Prostate gland (tissue), 2 donors: ENCODE data around the gene MCM7. TPM values are rescaled to one million over a fixed set of nuclear protein-coding genes. Genes with fewer than 3 reads are reported as not detected.
"Not testable (repeated sequence)": the region's sequence is repeated elsewhere in the genome, so short reads cannot be mapped to it uniquely, and the experiment has no call there.

Experiments
- DNase-seq: peaks from one replicate; pipeline ENCODE4 v3.0.0-alpha.2; 2019; ENCODE audit warnings: low spot score
- H3K27ac ChIP-seq, 2 donors: fragments of 200-600 bp; sonication (generic); 2 replicates each; pipeline ENCODE4 v1.5.1; 2017 to 2019
- H3K27me3 ChIP-seq: fragments of 200-600 bp; sonication (generic); replicated peaks from 2 replicates; pipeline ENCODE4 v1.5.1; 2019; ENCODE audit not compliant: insufficient read depth
- H3K36me3 ChIP-seq, 2 donors: fragments of 200-600 bp; sonication (generic); 1 replicate in 1 of 2; 2 replicates in 1 of 2; pipeline versions ENCODE4 v1.5.1 to v1.8.1; 2017 to 2019
- H3K4me1 ChIP-seq: fragments of 200-600 bp; sonication (generic); replicated peaks from 2 replicates; pipeline ENCODE4 v1.5.1; 2019
- H3K4me3 ChIP-seq, 2 donors: fragments of 200-600 bp; sonication (generic); 2 replicates each; pipeline ENCODE4 v1.5.1; 2017 to 2019
- H3K9me3 ChIP-seq: fragments of 200-600 bp; sonication (generic); 2 replicates; pipeline ENCODE4 v1.5.1; 2017
- POLR2A ChIP-seq: fragments of 450-650 bp; IDR thresholded peaks from one replicate; pipeline ENCODE4 v1.6.1; 2016; ENCODE audit warnings: antibody characterized with exemption, mild to moderate bottlenecking
- POLR2AphosphoS5 ChIP-seq: sonication (generic); formaldehyde crosslinking; IDR thresholded peaks from one replicate; pipeline ENCODE4 v1.6.1; 2017; ENCODE audit warnings: antibody characterized with exemption
- WGBS: methylation state at CpG from one replicate; pipeline ENCODE4 v1.1.5; 2018; 5-methylcytosine and 5-hydroxymethylcytosine counted together
- intact Hi-C: fragments of 100-400 bp; cut with DNase I; formaldehyde crosslinking; loops from one replicate; pipeline ENCODE4 v1.14.2; 2022
- total RNA-seq, 2 donors: library from RNA; depleted of rRNA; stranded (reverse); fragments of >200 nt; gene quantifications; one replicate each; pipeline ENCODE4 v1.1.0, GENCODE V29; 2016
- TF ChIP-seq, protein P1 (sequence below), 4 experiments: fragments of 200-600 bp in 2 of 4; fragments of 450-650 bp in 2 of 4; sonication (generic) in 2 of 4; IDR thresholded peaks; 1 replicate in 3 of 4; 2 replicates in 1 of 4; pipeline ENCODE4 v1.5.1; 2016 to 2019; ENCODE audit warnings: antibody characterized with exemption in 4 of 4, mild to moderate bottlenecking in 2 of 4, moderate library complexity in 2 of 4

Gene MCM7
- 10 to 100 TPM; 47.5 to 68.7 TPM for total RNA-seq

GRCh38 chr7:100101016-100101862 is at the start of gene MCM7, which contains the start of gene AP4M1:
Gene MCM7 (minus strand): TSS chr7:100101397. CDS start chr7:100101294, 103 bp downstream.
Gene AP4M1 (plus strand): TSS chr7:100101643. CDS start chr7:100101715, 72 bp downstream.
- DNase-seq: peak; percentile 99
- Histone ChIP-seq H3K27ac (peak within 1 kb of the TSS; percentile 90 to 93), H3K9me3 (no peaks in the 10 kb centered on the region), H3K36me3 (peaks cover 6 to 18% of the 10 kb centered on the region in 2 donors), H3K4me3 (peak within 1 kb of the TSS; percentile 57 to 58), H3K27me3 (no peaks in the 10 kb centered on the region), H3K4me1 (peaks cover 9% of the 10 kb centered on the region)
- intact Hi-C loops: no loop called here
- TF ChIP-seq POLR2A: peak; percentile 34
- TF ChIP-seq POLR2AphosphoS5: peak; percentile 96
- TF ChIP-seq, protein P1, sequence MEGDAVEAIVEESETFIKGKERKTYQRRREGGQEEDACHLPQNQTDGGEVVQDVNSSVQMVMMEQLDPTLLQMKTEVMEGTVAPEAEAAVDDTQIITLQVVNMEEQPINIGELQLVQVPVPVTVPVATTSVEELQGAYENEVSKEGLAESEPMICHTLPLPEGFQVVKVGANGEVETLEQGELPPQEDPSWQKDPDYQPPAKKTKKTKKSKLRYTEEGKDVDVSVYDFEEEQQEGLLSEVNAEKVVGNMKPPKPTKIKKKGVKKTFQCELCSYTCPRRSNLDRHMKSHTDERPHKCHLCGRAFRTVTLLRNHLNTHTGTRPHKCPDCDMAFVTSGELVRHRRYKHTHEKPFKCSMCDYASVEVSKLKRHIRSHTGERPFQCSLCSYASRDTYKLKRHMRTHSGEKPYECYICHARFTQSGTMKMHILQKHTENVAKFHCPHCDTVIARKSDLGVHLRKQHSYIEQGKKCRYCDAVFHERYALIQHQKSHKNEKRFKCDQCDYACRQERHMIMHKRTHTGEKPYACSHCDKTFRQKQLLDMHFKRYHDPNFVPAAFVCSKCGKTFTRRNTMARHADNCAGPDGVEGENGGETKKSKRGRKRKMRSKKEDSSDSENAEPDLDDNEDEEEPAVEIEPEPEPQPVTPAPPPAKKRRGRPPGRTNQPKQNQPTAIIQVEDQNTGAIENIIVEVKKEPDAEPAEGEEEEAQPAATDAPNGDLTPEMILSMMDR (IDR thresholded peaks at IDR 0.05): peak in 1 of 4 experiments; percentile 7
- 0% methylated on average over 68 of the region's 80 CpGs for WGBS

DNA sequence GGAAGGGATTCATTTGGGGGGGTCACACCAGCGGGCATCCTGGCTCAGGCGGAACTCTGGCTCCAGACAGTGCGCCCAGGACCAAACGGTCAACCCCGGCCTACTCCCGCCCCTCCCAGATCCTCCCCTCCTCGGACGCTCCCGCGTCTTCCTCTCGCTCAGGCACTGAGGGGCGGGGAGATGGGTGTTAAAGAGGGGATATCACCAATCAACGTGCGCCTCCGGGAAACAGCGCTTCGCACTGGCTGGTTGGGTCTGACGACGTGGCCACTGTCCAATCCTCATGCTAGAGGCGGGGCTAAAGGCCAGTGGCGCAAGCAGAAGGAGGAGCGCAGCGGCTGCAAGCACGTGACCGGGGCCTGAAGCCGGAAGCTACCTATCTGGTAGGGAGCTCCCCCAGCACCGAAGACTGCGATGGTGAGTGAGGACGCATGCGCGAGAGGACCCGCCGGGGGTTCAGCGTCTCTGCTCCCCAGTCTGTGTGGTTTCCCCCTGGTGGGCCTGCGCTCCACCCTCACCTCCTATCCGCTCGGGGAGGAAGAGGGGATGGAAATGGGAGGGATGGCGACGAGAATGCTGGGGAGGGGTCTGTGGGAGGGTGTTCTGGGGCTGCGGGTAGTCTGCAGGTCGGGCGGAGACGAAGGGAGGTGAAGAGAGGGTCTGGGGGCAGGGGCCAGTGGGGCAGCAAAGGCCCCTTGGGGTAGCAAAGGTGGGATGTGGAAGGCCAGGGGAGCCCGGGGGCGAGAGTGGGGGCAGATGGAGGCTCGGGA is 47.5 kb upstream of the MCM7 start, which contains the start of gene LAMTOR4:
Gene LAMTOR4 (plus strand): TSS at position 360 of the 770 bp plus-strand sequence. CDS start 55 bp downstream, at position 415.
- peaks cover 5% of the 10 kb centered on the region for H3K4me1 ChIP-seq
- TF ChIP-seq POLR2AphosphoS5: peak; percentile 100
- TF ChIP-seq, protein P1 (IDR thresholded peaks at IDR 0.05): no peak
- TF ChIP-seq POLR2A: peak; percentile 82
- no peaks in the 10 kb centered on the region for H3K9me3 ChIP-seq
- H3K36me3 ChIP-seq: no peaks in the 10 kb centered on the region
- H3K4me3 ChIP-seq: peak within 1 kb of the TSS; percentile 61 to 62
- whole genome bisulfite sequencing: under 1% methylated on average over 30 of the region's 46 CpGs
- intact Hi-C loops: no loop called here
- no peaks in the 10 kb centered on the region for H3K27me3 ChIP-seq
- peak within 1 kb of the TSS; percentile 72 to 82 for H3K27ac ChIP-seq
- DNase-seq: peak; percentile 100

DNA sequence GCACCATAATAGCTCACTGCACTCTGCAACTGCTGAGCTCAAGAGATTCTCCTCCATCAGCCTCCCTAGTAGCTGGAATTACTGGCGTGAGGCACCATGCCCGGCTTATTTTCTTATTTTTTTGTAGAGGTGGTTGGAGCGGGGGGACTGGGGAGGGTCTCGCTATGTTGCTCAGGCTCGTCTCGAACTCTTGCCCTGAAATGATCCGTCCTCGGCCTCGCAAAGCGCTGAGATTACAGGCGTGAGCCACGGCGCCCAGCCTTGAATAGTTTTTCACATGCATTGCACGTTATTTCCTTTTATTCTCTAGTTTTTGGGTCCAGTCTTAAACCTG is 47.0 kb upstream of the MCM7 start:
- Histone ChIP-seq H3K4me3 (peak overlapping the region; percentile 24 to 62), H3K36me3 (no peaks in the 10 kb centered on the region), H3K27ac (peak overlapping the region; percentile 66 to 73), H3K4me1 (peaks cover 5% of the 10 kb centered on the region), H3K9me3 (no peaks in the 10 kb centered on the region), H3K27me3 (no peaks in the 10 kb centered on the region)
- intact Hi-C loops: no loop called here
- WGBS: 10% methylated on average over 14 of the region's 14 CpGs
- TF ChIP-seq, protein P1 (IDR thresholded peaks at IDR 0.05): no peak
- TF ChIP-seq POLR2A: no peak
- TF ChIP-seq POLR2AphosphoS5: no peak
- no peak for DNase-seq

DNA sequence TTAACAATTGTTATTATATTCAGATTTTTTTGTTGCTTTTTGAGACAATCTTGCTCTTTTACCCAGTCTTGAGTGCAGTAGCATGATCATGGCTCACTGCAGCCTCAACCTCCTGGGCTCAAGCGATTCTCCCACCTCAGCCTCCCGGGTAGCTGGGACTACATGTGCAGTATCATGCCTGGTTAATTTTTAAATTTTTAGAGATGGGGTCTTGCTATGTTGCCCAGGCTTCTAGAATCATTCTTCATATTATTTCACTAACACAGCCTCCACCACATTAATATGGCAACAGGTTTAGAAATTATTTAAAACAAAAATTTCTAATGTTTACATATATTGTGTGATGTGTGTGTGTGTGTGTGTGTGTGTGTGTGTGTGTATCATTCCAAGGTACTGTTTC is 46.1 kb upstream of the MCM7 start:
- WGBS: 95% methylated on average over 2 of the region's 2 CpGs
- TF ChIP-seq POLR2A (no peak), POLR2AphosphoS5 (no peak)
- TF ChIP-seq, protein P1 (IDR thresholded peaks at IDR 0.05): no peak
- intact Hi-C loops: no loop called here
- Histone ChIP-seq H3K27ac (no peak overlapping the region), H3K9me3 (no peaks in the 10 kb centered on the region), H3K4me1 (peaks cover 5% of the 10 kb centered on the region), H3K27me3 (no peaks in the 10 kb centered on the region), H3K4me3 (no peak overlapping the region), H3K36me3 (no peaks in the 10 kb centered on the region)
- no peak for DNase-seq

GRCh38 chr7:100146350-100146749 is 45.2 kb upstream of the MCM7 start:
- 92% methylated on average over 4 of the region's 4 CpGs for WGBS
- H3K27ac ChIP-seq, intact Hi-C loops, H3K27me3 ChIP-seq, DNase-seq, H3K36me3 ChIP-seq, H3K4me1 ChIP-seq, H3K9me3 ChIP-seq, H3K4me3 ChIP-seq: not testable (repeated sequence)
